Globus pallidus (tissue), 1 donor: ENCODE results near the gene ABCC2.
"Not testable (repeated sequence)": the region's sequence is repeated elsewhere in the genome, so short reads cannot be mapped to it uniquely, and the experiment has no call there.

Experiments used
- DNase-seq: peaks from one replicate; pipeline ENCODE4 v3.0.0-alpha.2; 2015; ENCODE audit warnings: low spot score

The ABCC2 gene

GRCh38 chr10:99808270-99808669 lies 25.8 kb downstream of the ABCC2 start:
- no peak for DNase-seq

- DNase-seq, result no peak
Measured at GRCh38 chr10:99809481-99809880, 27.0 kb downstream of the ABCC2 start.

- no peak for DNase-seq
Measured at GRCh38 chr10:99809931-99810615, 27.6 kb downstream of the ABCC2 start.

- no peak for DNase-seq
Measured at GRCh38 chr10:99812177-99812576, 29.7 kb downstream of the ABCC2 start.

GRCh38 chr10:99814143-99814542 lies 31.7 kb downstream of the ABCC2 start:
- DNase-seq, result no peak

GRCh38 chr10:99815621-99816020 lies 33.2 kb downstream of the ABCC2 start:
- DNase-seq, result no peak

- DNase-seq, result no peak
Measured at GRCh38 chr10:99827936-99828335, 45.5 kb downstream of the ABCC2 start.

GRCh38 chr10:99828464-99828863 lies 46.0 kb downstream of the ABCC2 start:
- no peak for DNase-seq

- DNase-seq, result no peak
Measured at GRCh38 chr10:99832439-99832838, 50.0 kb downstream of the ABCC2 start.

- no peak for DNase-seq
Measured at GRCh38 chr10:99834410-99834809, 52.0 kb downstream of the ABCC2 start.

- DNase-seq, result no peak
Measured at GRCh38 chr10:99835947-99836346, 53.5 kb downstream of the ABCC2 start.

GRCh38 chr10:99836711-99837110 lies 54.3 kb downstream of the ABCC2 start:
- DNase-seq, result no peak

- DNase-seq, result not testable (repeated sequence)
Measured at GRCh38 chr10:99840859-99841258, 58.4 kb downstream of the ABCC2 start.

GRCh38 chr10:99841746-99842145 lies 59.3 kb downstream of the ABCC2 start:
- DNase-seq, result no peak

GRCh38 chr10:99843310-99843709 lies 60.9 kb downstream of the ABCC2 start:
- no peak for DNase-seq

- DNase-seq, result no peak
Measured at GRCh38 chr10:99844433-99844955, 62.1 kb downstream of the ABCC2 start.

GRCh38 chr10:99845837-99846382 lies 63.5 kb downstream of the ABCC2 start:
- peak; percentile 78 for DNase-seq

- DNase-seq, result no peak
Measured at GRCh38 chr10:99849057-99849456, 66.6 kb downstream of the ABCC2 start.

GRCh38 chr10:99849536-99849935 lies 67.1 kb downstream of the ABCC2 start:
- DNase-seq, result no peak

- no peak for DNase-seq
Measured at GRCh38 chr10:99850021-99850766, 67.8 kb downstream of the ABCC2 start.

GRCh38 chr10:99850767-99851340 lies 68.4 kb downstream of the ABCC2 start:
- DNase-seq, result no peak

- no peak for DNase-seq
Measured at GRCh38 chr10:99851825-99852224, 69.4 kb downstream of the ABCC2 start.
